K562 (cell line): ENCODE results near the gene KMT2E.

ENCODE experiments used
- BCL6 ChIP-seq: fragments of 250-450 bp; sonication (Bioruptor Pico); IDR thresholded peaks from 2 replicates; pipeline ENCODE4 v1.4.0; 2020
- CC2D1A ChIP-seq: fragments of 450-650 bp; IDR thresholded peaks from 2 replicates; pipeline ENCODE4 v1.6.1; 2017; ENCODE audit warnings: mild to moderate bottlenecking
- DEAF1 ChIP-seq: fragments of 450-650 bp; formaldehyde crosslinking; IDR thresholded peaks from 2 replicates; pipeline ENCODE4 v1.4.0; 2020; ENCODE audit warnings: mild to moderate bottlenecking, moderate library complexity
- ELF1 ChIP-seq: fragments of 200-800 bp; sonication (Bioruptor generic); IDR thresholded peaks from 2 replicates; pipeline ENCODE4 v1.6.1; 2016; ENCODE audit warnings: missing genetic modification characterization, missing compliant biosample characterization
- HDGF ChIP-seq: fragments of 450-650 bp; IDR thresholded peaks from 2 replicates; pipeline ENCODE4 v1.6.1; 2016
- HMGXB4 ChIP-seq: sonication (generic); formaldehyde crosslinking; IDR thresholded peaks from 2 replicates; pipeline ENCODE4 v1.8.1; 2023; ENCODE audit warnings: mild to moderate bottlenecking, missing genetic modification reagents
- SAP30 ChIP-seq: fragments of 200-600 bp; sonication (generic); IDR thresholded peaks from 2 replicates; pipeline ENCODE4 v1.6.1; 2012; ENCODE audit warnings: borderline replicate concordance, low read depth, mild to moderate bottlenecking, moderate library complexity, low read length, control low read depth, inconsistent platforms; ENCODE audit not compliant: insufficient read depth, poor library complexity, severe bottlenecking
- SMC3 ChIP-seq: conservative IDR thresholded peaks from 2 replicates; pipeline ENCODE4 v1.6.1; 2011; ENCODE audit warnings: low read depth, low read length, improper control_type of control experiment; ENCODE audit not compliant: insufficient read depth
- U2AF1 ChIP-seq: fragments of 200-400 bp; formaldehyde crosslinking; optimal IDR thresholded peaks from 2 replicates; pipeline ENCODE3; 2017; ENCODE audit warnings: mild to moderate bottlenecking, low read depth, low read length, moderate library complexity
- ZNF239 ChIP-seq: fragments of 250-450 bp; sonication (Bioruptor Pico); IDR thresholded peaks from 2 replicates; pipeline ENCODE4 v1.4.0; 2020; ENCODE audit warnings: mild to moderate bottlenecking
- ZNF436 ChIP-seq: fragments of 250-450, 450-650 bp; sonication (Bioruptor Pico); formaldehyde crosslinking; IDR thresholded peaks from 2 replicates; pipeline ENCODE4 v1.7.0; 2020; ENCODE audit warnings: mild to moderate bottlenecking
- TF ChIP-seq, protein P1 (sequence below), 3 experiments: IDR thresholded peaks in 2 of 3; conservative IDR thresholded peaks in 1 of 3; 2 replicates each; pipeline ENCODE4 v1.5.1; 2011 to 2012; ENCODE audit warnings: low read length in 3 of 3, mild to moderate bottlenecking in 3 of 3, control low read depth in 2 of 3, improper control_type of control experiment in 1 of 3, inconsistent platforms in 1 of 3, low read depth in 1 of 3, mixed read lengths in 1 of 3, moderate library complexity in 1 of 3; ENCODE audit not compliant: insufficient read depth in 2 of 3

- TF ChIP-seq SAP30: no peak
- TF ChIP-seq CC2D1A: no peak
- TF ChIP-seq, protein P1, sequence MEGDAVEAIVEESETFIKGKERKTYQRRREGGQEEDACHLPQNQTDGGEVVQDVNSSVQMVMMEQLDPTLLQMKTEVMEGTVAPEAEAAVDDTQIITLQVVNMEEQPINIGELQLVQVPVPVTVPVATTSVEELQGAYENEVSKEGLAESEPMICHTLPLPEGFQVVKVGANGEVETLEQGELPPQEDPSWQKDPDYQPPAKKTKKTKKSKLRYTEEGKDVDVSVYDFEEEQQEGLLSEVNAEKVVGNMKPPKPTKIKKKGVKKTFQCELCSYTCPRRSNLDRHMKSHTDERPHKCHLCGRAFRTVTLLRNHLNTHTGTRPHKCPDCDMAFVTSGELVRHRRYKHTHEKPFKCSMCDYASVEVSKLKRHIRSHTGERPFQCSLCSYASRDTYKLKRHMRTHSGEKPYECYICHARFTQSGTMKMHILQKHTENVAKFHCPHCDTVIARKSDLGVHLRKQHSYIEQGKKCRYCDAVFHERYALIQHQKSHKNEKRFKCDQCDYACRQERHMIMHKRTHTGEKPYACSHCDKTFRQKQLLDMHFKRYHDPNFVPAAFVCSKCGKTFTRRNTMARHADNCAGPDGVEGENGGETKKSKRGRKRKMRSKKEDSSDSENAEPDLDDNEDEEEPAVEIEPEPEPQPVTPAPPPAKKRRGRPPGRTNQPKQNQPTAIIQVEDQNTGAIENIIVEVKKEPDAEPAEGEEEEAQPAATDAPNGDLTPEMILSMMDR (IDR thresholded peaks at IDR 0.05 in 2 of 3, conservative IDR thresholded peaks at IDR 0.05 in 1 of 3; ENCODE audit: insufficient read depth in 2 of 3, low read depth in 1 of 3, low read length in 3 of 3): no peak
- TF ChIP-seq BCL6: no peak
- no peak for TF ChIP-seq DEAF1 (CRISPR knock-in tag)
- TF ChIP-seq U2AF1: no peak
- no peak for TF ChIP-seq SMC3
- TF ChIP-seq HDGF: no peak
- no peak for TF ChIP-seq HMGXB4 (CRISPR knock-in tag)
- TF ChIP-seq ELF1 (tag): no peak
- no peak for TF ChIP-seq ZNF436 (CRISPR knock-in tag)
- no peak for TF ChIP-seq ZNF239
Measured at GRCh38 chr7:105094966-105095365, 81.0 kb downstream of the KMT2E start.
